GM18505 (cell line): Measurements from ENCODE around the gene PACSIN2.
"Not testable (repeated sequence)": the region's sequence is repeated elsewhere in the genome, so short reads cannot be mapped to it uniquely, and the experiment has no call there.

Experiments
- ATAC-seq: cut with Tn5 transposase; IDR thresholded peaks from one replicate; pipeline ENCODE4 v1.9.1; 2021; ENCODE audit not compliant: unreplicated experiment
- POLR2A ChIP-seq: IDR thresholded peaks from 4 replicates; pipeline ENCODE4 v1.6.1; 2011; ENCODE audit warnings: borderline replicate concordance; ENCODE audit not compliant: insufficient read depth, insufficient read length; ENCODE audit errors: extremely low read depth

PACSIN2 gene

DNA sequence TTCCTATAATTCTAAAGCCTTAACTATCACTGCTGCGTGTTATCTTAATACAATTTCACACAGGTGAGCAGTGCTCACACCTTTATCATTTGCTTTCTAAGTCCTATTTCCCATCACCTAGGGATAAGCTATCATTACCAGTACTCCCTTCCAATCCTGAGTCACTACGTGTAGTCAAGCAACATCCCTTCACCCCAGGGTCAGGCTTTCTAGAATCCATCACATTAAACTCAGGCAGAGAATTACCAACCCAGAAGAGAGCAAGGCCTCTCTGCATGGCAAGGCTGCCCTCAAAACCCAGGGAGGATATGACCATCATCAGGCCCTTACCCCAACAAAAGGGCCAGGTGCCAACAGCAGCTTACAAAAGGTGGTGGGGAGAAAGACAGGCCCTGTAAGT is 9.8 kb downstream of the PACSIN2 start:
- no peak for TF ChIP-seq POLR2A
- ATAC-seq: no peak

DNA sequence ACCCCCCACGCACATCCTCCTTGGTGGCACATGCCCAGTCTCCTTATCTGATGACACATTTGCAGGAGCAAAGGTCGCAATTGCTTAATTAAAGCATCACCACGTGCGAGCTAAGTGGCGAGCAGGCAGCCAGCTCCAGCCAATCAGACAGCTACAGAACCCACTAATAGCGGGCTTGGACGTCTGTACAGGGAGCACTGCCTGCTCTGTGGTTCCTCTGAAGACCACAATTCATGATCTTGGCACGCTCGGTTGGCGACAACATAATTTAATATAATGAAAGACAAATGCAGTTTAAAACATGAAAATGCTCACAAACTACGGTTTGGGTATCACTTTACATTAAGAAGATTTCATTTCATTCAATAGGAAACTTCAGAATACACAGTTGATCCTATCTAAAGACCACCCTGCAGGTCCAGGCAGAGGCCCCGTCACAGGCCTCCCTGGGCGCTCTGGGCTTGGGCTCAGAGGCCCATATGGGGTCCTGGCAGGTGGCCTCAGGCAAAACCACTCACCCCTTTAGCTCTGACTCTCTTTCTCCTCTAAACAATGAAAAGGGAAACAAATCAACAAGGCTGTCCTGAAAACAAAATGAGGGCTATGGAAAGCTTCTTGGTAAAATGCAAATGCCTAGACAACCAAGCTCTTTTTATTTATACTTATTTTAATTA is 10.4 kb downstream of the PACSIN2 start:
- no peak for TF ChIP-seq POLR2A
- no peak for ATAC-seq

DNA sequence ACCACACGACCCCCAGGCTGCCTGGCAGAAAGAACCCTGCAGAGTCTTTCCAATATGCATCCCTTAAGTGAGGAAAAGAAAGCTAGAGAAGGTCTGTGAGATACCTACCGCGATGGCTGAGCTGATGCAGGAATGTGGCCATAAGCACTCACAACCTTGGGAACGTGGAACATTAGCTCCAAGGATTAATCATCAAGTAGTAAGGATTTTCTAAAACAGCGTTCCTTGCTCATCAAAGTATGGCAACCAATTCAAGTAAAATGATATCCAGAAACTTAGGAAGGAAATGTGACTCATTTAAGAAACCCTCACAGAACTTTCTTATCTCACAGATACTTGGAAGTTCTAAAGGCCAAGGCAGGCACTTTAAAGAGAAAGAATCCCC is 12.8 kb downstream of the PACSIN2 start:
- TF ChIP-seq POLR2A: no peak
- no peak for ATAC-seq

DNA sequence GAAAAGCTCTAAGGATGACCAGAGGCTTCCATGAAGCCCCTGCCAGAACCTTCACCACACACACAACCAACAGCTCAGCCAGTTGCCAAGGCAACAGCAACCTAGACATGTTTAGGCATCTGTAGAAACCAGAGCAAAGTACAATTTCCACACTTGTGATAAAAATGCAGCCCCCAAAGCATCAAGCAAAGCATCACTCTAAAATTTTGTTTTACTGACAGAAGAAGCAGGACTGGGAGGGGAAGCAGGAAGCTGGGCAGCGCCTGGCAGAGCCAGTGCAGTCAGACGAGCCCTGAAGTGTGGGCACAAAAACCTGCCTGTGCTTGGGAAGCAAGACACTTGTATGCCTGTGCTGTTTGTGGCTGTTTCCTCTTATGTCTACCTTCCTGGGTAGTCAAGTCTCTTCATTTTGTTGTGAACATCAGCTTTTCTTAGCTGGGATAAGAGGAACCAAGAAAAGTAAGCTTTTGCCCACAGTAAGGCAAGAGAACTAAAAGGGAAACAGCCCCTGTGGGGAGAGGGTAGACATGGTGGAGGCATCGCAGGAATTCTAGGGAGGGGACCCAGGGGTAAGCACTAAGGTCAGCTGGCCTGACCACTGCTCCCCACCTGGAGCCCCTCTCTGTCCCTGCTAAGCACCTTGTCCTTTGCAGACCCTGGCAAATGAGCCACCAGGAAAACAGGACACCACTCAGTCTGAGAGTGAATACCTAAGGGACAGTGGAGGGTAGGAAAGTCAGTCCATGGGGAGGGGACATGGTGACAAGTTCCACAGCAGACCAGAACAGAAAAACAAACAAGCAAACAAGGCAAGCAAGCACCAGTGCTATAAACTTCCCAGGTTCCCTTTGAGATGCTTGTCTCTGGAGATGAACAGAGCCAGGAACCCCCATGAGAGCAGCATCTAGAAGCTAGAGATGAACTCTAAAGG is 13.4 kb downstream of the PACSIN2 start:
- no peak for TF ChIP-seq POLR2A
- no peak for ATAC-seq

DNA sequence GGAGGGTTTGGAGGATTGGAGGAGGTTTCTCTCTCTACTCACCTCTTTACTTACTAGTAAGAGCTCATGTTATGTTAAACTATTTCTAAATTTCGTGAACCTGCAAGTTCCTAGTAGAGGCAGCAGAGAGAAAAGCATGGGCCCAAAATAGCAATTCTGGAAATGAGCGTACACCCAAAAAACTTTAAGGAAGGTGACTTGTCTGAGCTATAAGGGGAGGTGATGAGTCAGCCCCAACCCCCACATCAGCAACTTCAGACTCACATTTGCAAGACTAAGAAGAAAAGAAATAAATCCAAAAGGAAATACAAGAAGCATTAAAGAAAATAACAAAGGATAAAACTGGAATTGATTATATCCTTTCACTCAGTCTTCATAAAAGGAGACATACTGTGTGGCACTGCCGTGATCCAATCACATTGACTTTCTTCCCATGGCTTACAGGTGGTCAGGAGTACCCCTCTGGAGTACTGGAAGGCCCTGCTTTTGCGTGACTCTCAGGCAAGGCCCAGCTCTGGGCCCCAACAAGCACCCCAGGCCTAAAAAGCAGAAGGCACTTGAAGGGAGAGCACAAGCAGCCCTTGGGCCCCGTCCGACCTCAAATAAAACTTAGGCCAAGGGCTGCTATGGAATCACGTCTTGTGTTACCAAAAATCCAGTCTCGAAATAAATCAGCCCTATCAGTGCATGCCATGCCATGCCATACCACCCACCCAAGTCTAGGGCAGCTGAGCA is 14.3 kb downstream of the PACSIN2 start:
- no peak for ATAC-seq
- TF ChIP-seq POLR2A: no peak

DNA sequence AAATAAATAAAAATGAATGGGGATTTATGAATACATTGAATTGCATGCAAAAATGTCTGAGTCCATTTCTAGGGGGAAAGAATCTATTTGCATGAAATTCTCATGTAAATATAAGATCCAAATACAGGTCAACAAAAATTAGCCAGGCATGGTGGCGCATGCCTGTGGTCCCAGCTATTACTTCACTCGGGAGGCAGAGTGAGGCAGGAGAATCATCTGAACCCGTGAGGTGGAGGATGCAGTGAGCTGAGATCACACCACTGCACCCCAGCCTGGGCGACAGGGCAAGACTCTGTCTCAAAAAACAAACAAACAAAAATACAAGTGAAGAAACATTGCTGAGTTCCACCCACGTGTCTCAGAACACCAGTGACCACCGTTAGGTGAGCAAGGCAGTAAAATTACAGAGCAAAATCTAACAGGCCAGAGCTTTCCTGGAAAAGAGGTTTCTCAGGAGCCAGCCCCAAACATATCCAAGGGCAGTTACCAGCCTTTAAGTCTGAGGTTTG is 17.3 kb downstream of the PACSIN2 start:
- TF ChIP-seq POLR2A: no peak
- no peak for ATAC-seq

- TF ChIP-seq POLR2A: no peak
- no peak for ATAC-seq
These were observed 18.1 kb downstream of the PACSIN2 start for GRCh38 chr22:42996646-42997365.

DNA sequence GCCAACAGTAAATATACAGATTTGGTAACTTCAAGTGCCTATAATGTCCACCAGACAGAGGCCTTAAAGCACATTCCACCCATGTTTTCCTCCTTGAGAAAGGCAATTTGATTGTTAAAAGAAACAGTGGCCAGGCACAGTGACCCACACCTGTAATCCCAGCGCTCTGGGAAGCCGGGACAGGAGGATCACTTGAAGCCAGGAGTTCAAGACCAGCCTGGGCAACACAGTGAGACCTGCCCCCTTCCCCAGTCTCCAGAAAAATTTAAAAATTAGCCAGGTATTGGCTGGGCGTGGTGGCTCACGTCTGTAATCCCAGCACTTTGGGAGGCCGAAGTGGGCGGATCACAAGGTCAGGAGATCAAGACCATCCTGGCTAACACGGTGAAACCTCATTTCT is 19.3 kb downstream of the PACSIN2 start:
- not testable (repeated sequence) for ATAC-seq

DNA sequence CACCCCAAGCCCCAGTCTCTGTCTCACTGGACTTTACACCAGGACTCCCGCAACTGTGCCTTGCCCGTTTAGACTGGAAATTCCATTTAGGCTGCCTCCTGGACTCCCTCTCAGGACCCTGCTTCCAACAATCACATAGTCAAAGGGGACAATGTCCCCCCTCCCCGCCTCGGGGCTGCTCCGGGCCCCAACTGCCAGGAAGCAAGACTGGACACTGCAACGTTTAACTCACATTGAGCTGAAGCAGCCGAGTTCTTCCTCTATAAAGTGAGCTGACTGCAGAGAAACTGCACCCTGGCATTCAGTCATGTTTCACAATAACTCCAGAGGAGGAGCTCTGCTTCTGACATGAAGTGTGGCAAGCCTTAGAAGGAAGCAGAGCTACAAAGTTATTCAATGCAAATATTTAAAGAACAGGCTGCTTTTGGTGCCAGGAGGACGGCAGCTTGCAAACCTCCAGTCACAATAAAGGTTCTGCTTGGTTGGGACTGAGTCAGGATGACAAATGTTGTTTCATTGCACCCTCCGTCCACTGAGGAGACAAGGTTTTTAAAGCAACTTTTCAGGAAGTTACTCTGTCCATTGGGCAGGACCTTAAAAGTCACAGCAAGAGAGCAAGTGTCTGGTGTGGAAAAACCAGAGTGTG is 19.9 kb downstream of the PACSIN2 start:
- no peak for ATAC-seq
- TF ChIP-seq POLR2A: no peak

DNA sequence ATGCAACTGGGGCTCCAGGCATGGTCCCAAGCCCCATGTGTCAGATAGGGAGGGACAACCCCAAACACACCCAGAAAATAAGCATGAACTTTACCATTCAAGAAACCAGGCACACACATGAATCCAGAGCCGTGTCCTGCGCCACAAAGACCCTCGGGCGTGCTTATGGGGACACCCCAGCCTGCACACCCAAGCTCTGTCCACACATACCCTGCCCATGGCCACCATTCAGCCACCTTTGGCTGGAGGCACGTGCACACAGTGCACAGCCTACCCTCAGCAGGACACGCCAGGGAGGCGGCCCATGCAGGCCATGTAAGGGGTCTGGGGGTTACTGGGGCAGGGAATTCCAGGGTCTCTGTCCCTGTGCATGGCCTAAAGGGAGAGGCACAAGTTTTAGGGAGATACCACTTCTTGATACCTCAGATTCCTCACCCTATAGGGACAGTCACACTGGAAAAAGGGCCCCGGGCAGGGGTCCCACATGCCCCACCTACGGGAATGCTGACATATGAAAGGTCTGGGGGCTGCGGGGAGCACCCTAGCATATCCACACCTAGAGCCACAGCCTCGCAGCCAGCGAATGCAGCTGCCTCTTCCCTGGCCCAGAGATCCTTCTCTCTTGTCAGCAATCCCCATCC is 20.6 kb downstream of the PACSIN2 start:
- no peak for ATAC-seq

DNA sequence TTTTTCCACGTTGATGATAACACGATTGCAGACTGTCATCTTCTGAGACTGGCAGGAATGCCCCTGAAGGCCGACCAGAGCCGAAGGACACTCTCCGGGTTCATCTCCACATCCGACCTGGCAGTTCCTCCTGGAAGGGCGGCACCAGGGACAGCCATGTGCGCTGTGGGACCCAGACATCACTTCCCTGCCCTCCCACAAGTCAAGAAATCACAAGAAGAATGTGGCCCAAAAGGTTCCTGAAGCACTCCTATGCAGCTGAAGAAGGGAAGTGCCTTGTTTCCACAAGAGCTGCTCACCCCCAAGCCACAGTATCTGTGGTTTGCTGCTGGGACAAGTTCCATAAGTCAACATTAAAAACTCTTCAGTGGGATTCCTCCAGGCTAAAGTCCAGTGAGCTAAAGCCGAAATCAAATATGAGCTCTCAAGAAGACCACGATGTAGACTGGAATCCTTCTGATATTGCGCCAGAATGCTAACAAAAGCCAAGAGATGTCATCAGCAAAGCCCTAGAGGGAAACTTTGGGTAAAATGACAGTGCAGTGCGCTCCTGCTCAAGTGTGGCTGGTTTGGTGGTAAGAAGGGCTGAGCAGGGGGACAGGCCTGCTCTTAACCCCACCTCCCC is 21.2 kb downstream of the PACSIN2 start:
- no peak for TF ChIP-seq POLR2A
- no peak for ATAC-seq

More for the DNA sequence above, 20.6 kb downstream of the PACSIN2 start:
- peak; percentile 5 for TF ChIP-seq POLR2A

- TF ChIP-seq POLR2A: no peak
- ATAC-seq: no peak
These were observed 22.0 kb downstream of the PACSIN2 start for GRCh38 chr22:42992886-42993479.

DNA sequence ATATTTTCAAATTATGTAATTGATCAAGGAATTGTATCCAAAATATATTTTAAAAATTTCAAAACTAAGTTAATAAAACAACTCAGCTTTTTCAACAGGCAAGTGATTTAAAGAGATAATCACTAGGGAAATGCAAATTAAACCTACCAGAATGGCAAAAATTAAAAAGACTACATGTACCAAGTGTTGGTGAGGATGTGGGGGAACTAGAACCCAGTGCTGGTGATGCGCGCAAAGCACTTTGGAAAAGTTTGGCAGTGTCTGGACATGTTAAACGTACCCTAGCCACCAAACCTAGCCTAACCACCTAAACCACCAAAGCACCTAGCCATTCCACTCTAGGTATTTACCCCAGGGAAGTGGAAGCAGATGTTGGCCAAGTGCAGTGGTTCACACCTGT is 22.9 kb downstream of the PACSIN2 start:
- no peak for TF ChIP-seq POLR2A

More for the DNA sequence above, 22.9 kb downstream of the PACSIN2 start:
- no peak for ATAC-seq
